CD4-positive, alpha-beta T cell treated with Interleukin-6 at 100 ng/mL for 8 hours (primary cell): ENCODE results near the gene GAL.

Experiments
- DNase-seq: peaks from one replicate; pipeline ENCODE4 v3.0.0-alpha.2; 2020; ENCODE audit warnings: mixed read lengths, low spot score

Gene GAL

DNA sequence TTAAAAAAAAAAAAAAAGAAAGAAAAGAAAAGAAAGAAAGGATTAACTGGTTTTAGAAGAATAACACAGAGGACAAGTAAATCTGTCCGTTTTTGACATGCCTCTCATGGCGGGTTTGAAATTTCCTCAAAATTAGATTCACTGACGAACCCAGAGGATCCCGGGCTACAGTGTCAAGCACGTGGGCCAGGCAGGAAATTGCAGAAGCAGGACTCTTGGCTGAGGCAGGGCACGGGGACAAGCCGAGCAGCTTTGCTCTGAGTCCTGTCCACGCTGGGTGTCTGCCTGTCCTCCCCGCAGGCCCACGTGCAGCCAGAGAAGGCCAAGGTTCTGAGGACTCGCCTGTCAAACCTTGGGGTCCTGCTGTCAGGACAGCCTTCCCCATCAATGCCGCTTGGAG, 24.7 kb downstream of the GAL start:
- DNase-seq = no peak

DNA sequence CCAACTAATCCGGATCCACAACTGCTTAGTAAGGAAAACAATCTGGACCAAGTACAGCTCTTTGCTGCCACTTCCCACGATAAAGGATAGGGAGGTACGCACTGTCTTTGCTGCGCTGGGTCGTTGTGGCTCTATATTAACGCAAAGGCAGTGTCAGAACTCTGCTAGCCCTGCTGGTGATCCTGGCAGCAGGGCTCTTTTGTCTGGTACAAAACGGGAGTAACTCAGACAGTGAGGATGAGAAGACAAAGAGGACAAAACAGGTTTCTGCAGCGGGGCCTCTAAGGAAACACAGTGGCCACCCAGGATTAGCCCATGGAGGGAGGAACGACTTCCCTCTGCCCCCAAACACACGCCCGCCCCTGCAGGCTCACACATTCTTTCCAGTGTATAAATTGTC, 26.1 kb downstream of the GAL start:
- DNase-seq = no peak

GRCh38 chr11:68711114-68711513, 26.8 kb downstream of the GAL start:
- no peak for DNase-seq

DNA sequence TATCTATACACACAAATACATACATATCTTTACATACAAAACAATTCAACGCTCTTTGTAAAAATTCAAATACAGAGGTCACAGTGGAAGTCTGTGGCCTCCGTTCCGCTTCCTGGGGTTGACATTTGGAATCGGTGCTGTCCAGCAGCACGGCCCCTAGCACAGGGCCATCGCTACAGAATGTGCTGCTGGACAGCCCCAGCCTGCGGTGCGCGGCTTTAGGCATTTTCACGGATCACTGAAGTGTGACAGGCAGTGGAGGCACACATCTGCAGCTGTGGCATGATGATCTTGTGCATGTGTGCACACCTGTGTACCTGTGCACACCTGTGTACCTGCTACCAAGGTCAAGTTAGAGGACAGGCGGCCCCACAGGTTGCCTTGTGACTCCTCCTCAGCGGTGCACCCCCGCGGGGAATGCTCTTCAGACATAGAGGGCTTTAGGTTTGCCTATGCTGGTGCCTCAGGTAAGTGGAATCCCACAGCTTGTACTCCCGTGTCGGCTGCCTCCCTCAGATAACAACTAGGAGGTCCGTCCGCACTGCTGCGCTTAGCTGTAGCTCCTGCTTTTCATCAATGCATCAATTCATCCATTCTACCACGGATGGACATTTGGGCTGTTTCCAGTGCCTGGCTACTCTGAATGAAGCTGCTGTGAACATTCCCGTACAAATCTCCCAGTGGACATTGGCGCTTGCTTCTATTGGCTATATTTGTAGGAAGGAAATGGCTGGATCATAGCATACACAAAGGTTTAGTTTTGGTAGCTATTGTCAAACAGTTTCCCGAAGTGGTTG, 29.9 kb downstream of the GAL start:
- no peak for DNase-seq

GRCh38 chr11:68715456-68716122, 31.2 kb downstream of the GAL start:
- no peak for DNase-seq

GRCh38 chr11:68721075-68721474, 36.7 kb downstream of the GAL start:
- no peak for DNase-seq

GRCh38 chr11:68722143-68722542, 37.8 kb downstream of the GAL start:
- DNase-seq = no peak

GRCh38 chr11:68724293-68724692, 39.9 kb downstream of the GAL start:
- DNase-seq = no peak

- DNase-seq = no peak
Observed at GRCh38 chr11:68727783-68728182, 43.4 kb downstream of the GAL start.

GRCh38 chr11:68734111-68734510, 49.8 kb downstream of the GAL start:
- DNase-seq = no peak

- DNase-seq = no peak
Observed at GRCh38 chr11:68735125-68735524, 50.8 kb downstream of the GAL start.

DNA sequence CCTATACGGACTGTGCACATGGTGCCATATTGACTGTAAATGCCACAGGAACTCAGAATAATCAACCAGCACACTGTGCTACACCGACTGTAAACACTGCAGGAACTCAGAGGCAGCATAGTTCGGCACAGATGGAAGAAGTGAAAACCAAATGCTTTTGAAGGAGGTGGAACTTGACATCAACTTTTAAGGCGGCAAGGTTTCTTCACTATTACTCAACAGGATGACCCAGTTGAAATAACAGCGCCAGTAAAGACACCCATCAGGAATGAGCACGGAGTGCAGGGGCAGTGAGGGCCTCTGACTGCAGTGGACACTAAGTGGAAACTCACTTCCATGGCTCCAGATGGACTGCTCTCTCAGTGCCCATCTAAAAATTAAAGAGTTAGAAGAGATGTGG, 51.3 kb downstream of the GAL start:
- DNase-seq = no peak
